Endothelial cell of umbilical vein (primary cell): ENCODE measurements around the gene CLEC2L. TPM values are rescaled to one million over a fixed set of nuclear protein-coding genes. Genes with fewer than 3 reads are reported as not detected.

Experiments
- Bru-seq: library from RNA; stranded (reverse); fragments of 400-500 nt; gene quantifications from one replicate; lab custom pipeline; 2021; lab: Mats Ljungman, UMichigan
- BruChase-seq, 2 experiments: library from RNA; stranded (reverse); fragments of 400-500 nt; gene quantifications; one replicate each; lab custom pipeline; 2021; lab: Mats Ljungman, UMichigan
- BruUV-seq: library from RNA; stranded (reverse); fragments of 400-500 nt; replicated peaks from 2 replicates; lab custom pipeline; 2021; lab: Mats Ljungman, UMichigan
- CTCF ChIA-PET: fragments of 300-600, 350-600 bp; sonication (Branson Sonifier 250); formaldehyde crosslinking; loops from one replicate; lab custom pipeline; 2021; ENCODE audit warnings: antibody characterized with exemption, inconsistent platforms; lab: Charles Lee
- POLR2A ChIA-PET: fragments of 300-600, 350-600 bp; sonication (Branson Sonifier 250); formaldehyde crosslinking; loops from one replicate; lab custom pipeline; 2021; ENCODE audit warnings: antibody characterized with exemption, inconsistent platforms; lab: Charles Lee
- DNase-seq: peaks from one replicate; pipeline ENCODE4 v3.0.0-alpha.2; 2011; ENCODE audit warnings: low read depth, low spot score
- FAIRE-seq: peaks from 2 replicates; lab custom pipeline; 2011; peaks lifted over from hg19 to GRCh38; lab: Jason Lieb, UNC
- H2AFZ ChIP-seq: 2 replicates; pipeline ENCODE4 v1.6.0; 2012; ENCODE audit warnings: low read depth, low read length, control low read depth, inconsistent platforms
- H3K27ac ChIP-seq: 2 replicates; pipeline ENCODE4 v1.5.1; 2011; ENCODE audit warnings: low read depth, mild to moderate bottlenecking, control low read depth, low read length, moderate library complexity; ENCODE audit not compliant: insufficient read depth
- H3K27me3 ChIP-seq, 2 experiments: 2 replicates each; pipeline versions ENCODE4 v1.6.0 to v1.6.1; 2011; ENCODE audit warnings: low read length in 2 of 2, mixed read lengths in 1 of 2; ENCODE audit not compliant: control insufficient read depth in 2 of 2, insufficient read depth in 2 of 2
- H3K36me3 ChIP-seq, 2 experiments: 2 replicates in 1 of 2; 3 replicates in 1 of 2; pipeline ENCODE4 v1.5.1; 2011; ENCODE audit warnings: low read length in 2 of 2, mild to moderate bottlenecking in 1 of 2, moderate library complexity in 1 of 2; ENCODE audit not compliant: control insufficient read depth in 2 of 2, insufficient read depth in 2 of 2; ENCODE audit errors: extremely low read depth in 1 of 2
- H3K4me1 ChIP-seq: 3 replicates; pipeline ENCODE4 v1.5.1; 2011; ENCODE audit warnings: mild to moderate bottlenecking, low read length; ENCODE audit not compliant: control insufficient read depth, insufficient read depth; ENCODE audit errors: extremely low read depth
- H3K4me2 ChIP-seq: 2 replicates; pipeline ENCODE4 v1.6.1; 2011; ENCODE audit warnings: low read length, control low read depth, mixed read lengths; ENCODE audit not compliant: insufficient read depth
- H3K4me3 ChIP-seq, 3 experiments: fragments of 200-600 bp in 1 of 3; sonication (generic), shearing (Covaris generic) in 1 of 3; replicated peaks in 1 of 3; 2 replicates each; pipeline ENCODE4 v1.5.1; 2011 to 2016; ENCODE audit warnings: control low read depth in 3 of 3, low read length in 3 of 3, mild to moderate bottlenecking in 2 of 3, inconsistent platforms in 1 of 3, low read depth in 1 of 3, moderate library complexity in 1 of 3; ENCODE audit not compliant: insufficient read depth in 1 of 3
- H3K79me2 ChIP-seq: 2 replicates; pipeline ENCODE4 v1.6.0; 2012; ENCODE audit warnings: low read length, inconsistent platforms; ENCODE audit not compliant: control insufficient read depth, insufficient read depth
- H3K9ac ChIP-seq: replicated peaks from 2 replicates; pipeline ENCODE3; 2011; ENCODE audit warnings: low read length, control low read depth; ENCODE audit not compliant: insufficient read depth; ENCODE audit errors: extremely low read depth
- H3K9me1 ChIP-seq: replicated peaks from 3 replicates; pipeline ENCODE4 v1.6.0; 2011; ENCODE audit warnings: mild to moderate bottlenecking, low read length; ENCODE audit not compliant: control insufficient read depth, insufficient read depth; ENCODE audit errors: extremely low read depth
- H3K9me3 ChIP-seq: replicated peaks from 2 replicates; pipeline ENCODE4 v1.5.1; 2012; ENCODE audit warnings: low read length, inconsistent platforms; ENCODE audit not compliant: control insufficient read depth, insufficient read depth
- H4K20me1 ChIP-seq: replicated peaks from 2 replicates; pipeline ENCODE3; 2011; ENCODE audit warnings: mild to moderate bottlenecking, low read length; ENCODE audit not compliant: control insufficient read depth, insufficient read depth; ENCODE audit errors: extremely low read depth
- CTCF ChIP-seq, 2 donors: IDR thresholded peaks; 1 replicate in 1 of 2; 2 replicates in 1 of 2; pipeline ENCODE4 v1.5.1; 2011; ENCODE audit warnings: low read length in 2 of 2, mild to moderate bottlenecking in 2 of 2, moderate library complexity in 2 of 2, control low read depth in 1 of 2, inconsistent platforms in 1 of 2, low read depth in 1 of 2; ENCODE audit not compliant: insufficient read depth in 1 of 2; ENCODE audit errors: extremely low read depth in 1 of 2
- EZH2 ChIP-seq: IDR thresholded peaks from 2 replicates; pipeline ENCODE4 v1.6.1; 2012; ENCODE audit warnings: borderline replicate concordance, low read depth, mild to moderate bottlenecking, moderate library complexity, low read length, inconsistent platforms; ENCODE audit not compliant: severe bottlenecking
- FOS ChIP-seq: IDR thresholded peaks from 2 replicates; pipeline ENCODE4 v1.6.1; 2011; ENCODE audit warnings: mild to moderate bottlenecking, low read length, moderate library complexity, borderline replicate concordance; ENCODE audit not compliant: insufficient read depth
- GATA2 ChIP-seq: IDR thresholded peaks from 2 replicates; pipeline ENCODE4 v1.7.0; 2011; ENCODE audit warnings: low read depth, mild to moderate bottlenecking, moderate library complexity, mixed read lengths, low read length; ENCODE audit not compliant: insufficient read length, insufficient read depth
- POLR2A ChIP-seq: IDR thresholded peaks from 2 replicates; pipeline ENCODE4 v1.6.1; 2012; ENCODE audit warnings: low read depth, mild to moderate bottlenecking, control low read depth, low read length
- dilution Hi-C: fragments of 300-500 bp; cut with MboI; formaldehyde crosslinking; loops from one replicate; pipeline ENCODE4 v1.15.0; 2019; ENCODE audit warnings: low sequenced_read_pairs; ENCODE audit not compliant: extremely low pct_ligation_motif_present
- intact Hi-C: fragments of 100-400 bp; cut with micrococcal nuclease; formaldehyde crosslinking; loops from one replicate; pipeline ENCODE4 v1.10.0; 2022
- long read RNA-seq: library from polyadenylated mRNA; stranded (forward); transcript quantifications from one replicate; pipeline ENCODE4 v2.0.0, GENCODE V29; 2021
- polyA minus RNA-seq, 3 experiments: library from RNA; depleted of rRNA, polyadenylated mRNA; stranded (reverse); fragments of >200 nt; gene quantifications; 1 replicate in 1 of 3; 2 replicates in 2 of 3; pipeline ENCODE4 v1.2.3, GENCODE V29; 2011
- polyA plus RNA-seq, 4 experiments: library from polyadenylated mRNA; depleted of rRNA in 3 of 4; stranded (reverse) in 3 of 4; unstranded in 1 of 4; fragments of >200 nt; gene quantifications; 2 replicates each; pipeline versions ENCODE4 v1.2.1 to v1.2.3, GENCODE V29; 2011 to 2012; ENCODE audit warnings: missing spikeins in 1 of 4
- total RNA-seq: library from RNA; stranded (reverse); gene quantifications from 2 replicates; pipeline ENCODE4 v1.2.3, GENCODE V29; 2021
- TF ChIP-seq, protein P1 (sequence below): IDR thresholded peaks from 2 replicates; pipeline ENCODE4 v1.6.1; 2011; ENCODE audit not compliant: insufficient read depth, insufficient read length

Gene CLEC2L
- not detected in 2 replicates for total RNA-seq
- not detected in 2 replicates for polyA plus RNA-seq
- not detected in 2 replicates for polyA plus RNA-seq (2011; cell fraction: cytosol; rRNA removed)
- not detected in 2 replicates for polyA plus RNA-seq (2011; cell fraction: nucleus; rRNA removed)
- polyA plus RNA-seq (2012), result not detected in 2 replicates
- 1.9 TPM in 1 of 2 replicates, not detected in the other for polyA minus RNA-seq
- not detected for polyA minus RNA-seq (2011; cell fraction: cytosol; rRNA and poly(A)+ RNA removed)
- not detected in 2 replicates for polyA minus RNA-seq (2011; cell fraction: nucleus; rRNA and poly(A)+ RNA removed)
- Bru-seq, nascent RNA, result not detected
- not detected for BruChase-seq, experiment 1, labeled RNA remaining after a 6-hour chase
- BruChase-seq, experiment 2, labeled RNA remaining after a 2-hour chase, result not detected
- long read RNA-seq, result 0 reads

DNA sequence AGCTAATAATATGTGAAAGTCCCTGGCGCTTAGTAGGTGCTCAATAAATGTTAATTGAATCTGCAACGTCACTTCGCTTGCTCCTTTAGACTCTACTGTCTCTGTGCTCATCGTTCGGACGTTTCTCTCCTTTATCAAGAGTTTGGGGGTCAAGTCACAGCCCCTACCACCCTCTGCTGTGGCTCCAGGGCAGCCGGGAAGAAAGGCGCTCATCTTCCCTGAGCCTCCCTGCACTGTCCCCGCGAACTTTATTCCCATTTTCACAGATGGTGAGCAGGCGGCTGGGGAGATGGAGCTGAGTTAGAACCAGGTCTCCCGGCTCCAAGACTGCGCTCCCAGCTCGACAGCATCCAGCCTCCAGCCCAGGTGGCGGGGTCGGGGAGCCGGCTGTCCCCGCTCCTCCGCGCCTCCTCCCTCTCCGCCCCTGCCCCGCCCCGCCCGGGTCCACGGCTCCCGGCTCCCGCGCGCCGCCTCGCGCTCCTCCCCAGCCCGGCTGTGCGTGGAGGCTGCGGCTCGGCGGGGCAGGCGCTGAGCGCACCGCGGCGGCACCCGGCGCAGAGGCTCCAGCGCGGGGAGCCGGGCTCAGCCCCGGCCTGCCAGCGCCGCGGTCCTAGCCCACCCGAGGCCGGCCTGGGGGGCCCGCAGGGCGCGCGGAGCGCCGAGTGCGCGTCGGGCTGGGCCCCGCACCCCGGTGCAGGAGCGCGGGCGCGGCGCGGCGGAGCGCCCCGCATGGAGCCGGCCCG is at the start of gene CLEC2L:
Gene CLEC2L, plus strand, starts transcription at position 487 of the 743 bp plus-strand sequence. Its CDS starts 243 bp downstream, at position 730.
- no peak within 1 kb of the TSS for H2AFZ ChIP-seq
- no peaks in the 10 kb centered on the region for H3K9me3 ChIP-seq
- no peak within 1 kb of the TSS for H3K4me3 ChIP-seq
- no peak within 1 kb of the TSS for H3K9ac ChIP-seq
- no peaks in the 10 kb centered on the region for H3K36me3 ChIP-seq
- intact Hi-C loops (no loop called here), dilution Hi-C loops (no loop called here)
- no TSS peak for BruUV-seq
- H3K27me3 ChIP-seq, result peaks cover 26 to 34% of the 10 kb centered on the region in 2 experiments
- H3K27ac ChIP-seq, result no peak within 1 kb of the TSS
- DNase-seq (no peak), FAIRE-seq (no peak)
- POLR2A ChIA-PET, result no interaction called here
- H3K4me2 ChIP-seq, result no peak within 1 kb of the TSS
- CTCF ChIA-PET, result interaction anchor here (1.2 kb wide), 1 partner anchor 24 kb away, joined by 4 read pairs; no protein-coding TSS in a partner anchor
- no peaks in the 10 kb centered on the region for H3K4me1 ChIP-seq
- no peaks in the 10 kb centered on the region for H3K9me1 ChIP-seq
- no peaks in the 10 kb centered on the region for H4K20me1 ChIP-seq
- TF ChIP-seq EZH2 (peak; percentile 88), POLR2A (no peak), CTCF (IDR thresholded peaks at IDR 0.05; ENCODE audit: extremely low read depth in 1 of 2, insufficient read depth in 1 of 2, low read depth in 1 of 2, low read length in 2 of 2) (no peak), FOS (no peak), GATA2 (no peak)
- TF ChIP-seq, protein P1, sequence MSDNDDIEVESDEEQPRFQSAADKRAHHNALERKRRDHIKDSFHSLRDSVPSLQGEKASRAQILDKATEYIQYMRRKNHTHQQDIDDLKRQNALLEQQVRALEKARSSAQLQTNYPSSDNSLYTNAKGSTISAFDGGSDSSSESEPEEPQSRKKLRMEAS, result no peak
- H3K79me2 ChIP-seq, result no peaks in the 10 kb centered on the region
